HepG2 (cell line): ENCODE measurements around the gene AURKA. TPM values are rescaled to one million over a fixed set of nuclear protein-coding genes. Genes with fewer than 3 reads are reported as not detected.

Source experiments
- HCFC1 ChIP-seq: fragments of 150-350 bp; IDR thresholded peaks from 2 replicates; pipeline ENCODE4 v1.6.1; 2014; ENCODE audit warnings: low read depth, low read length
- JDP2 ChIP-seq: sonication (generic); formaldehyde crosslinking; IDR thresholded peaks from 2 replicates; pipeline ENCODE4 v1.8.1; 2022; ENCODE audit warnings: missing genetic modification reagents, borderline replicate concordance
- MXI1 ChIP-seq: IDR thresholded peaks from 3 replicates; pipeline ENCODE4 v1.6.1; 2012; ENCODE audit warnings: low read depth, low read length, inconsistent platforms, borderline replicate concordance
- NFKB2 ChIP-seq: sonication (generic); formaldehyde crosslinking; IDR thresholded peaks from 2 replicates; pipeline ENCODE4 v1.4.0; 2020; ENCODE audit warnings: missing genetic modification reagents, borderline replicate concordance
- UBTF ChIP-seq: sonication (generic); formaldehyde crosslinking; IDR thresholded peaks from 2 replicates; pipeline ENCODE4 v1.4.0; 2020; ENCODE audit warnings: mild to moderate bottlenecking, missing genetic modification reagents
- ZBTB10 ChIP-seq: sonication (generic); formaldehyde crosslinking; IDR thresholded peaks from 2 replicates; pipeline ENCODE4 v1.4.0; 2020; ENCODE audit warnings: missing genetic modification reagents, borderline replicate concordance
- ZNF224 ChIP-seq: sonication (generic); formaldehyde crosslinking; IDR thresholded peaks from 2 replicates; pipeline ENCODE4 v1.5.0; 2020; ENCODE audit warnings: mild to moderate bottlenecking, missing genetic modification reagents
- ZNF350 ChIP-seq: sonication (generic); formaldehyde crosslinking; IDR thresholded peaks from 2 replicates; pipeline ENCODE4 v1.4.0; 2020; ENCODE audit warnings: mild to moderate bottlenecking, low read depth, missing genetic modification reagents, borderline replicate concordance
- ZNF431 ChIP-seq: sonication (generic); formaldehyde crosslinking; IDR thresholded peaks from 2 replicates; pipeline ENCODE4 v1.9.0; 2022; ENCODE audit warnings: missing genetic modification reagents, low read depth, mild to moderate bottlenecking, borderline replicate concordance
- ZNF598 ChIP-seq: sonication (generic); formaldehyde crosslinking; IDR thresholded peaks from 2 replicates; pipeline ENCODE4 v1.5.1; 2020; ENCODE audit warnings: mild to moderate bottlenecking, missing genetic modification reagents, borderline replicate concordance
- ZNF614 ChIP-seq: IDR thresholded peaks from 2 replicates; pipeline ENCODE4 v1.6.1; 2018; ENCODE audit warnings: missing biosample characterization, missing genetic modification reagents, inconsistent platforms, borderline replicate concordance
- ZNF691 ChIP-seq: sonication (generic); formaldehyde crosslinking; IDR thresholded peaks from 2 replicates; pipeline ENCODE4 v1.4.0; 2020; ENCODE audit warnings: missing genetic modification reagents, low read depth, mild to moderate bottlenecking, borderline replicate concordance
- polyA plus RNA-seq, 8 experiments: library from polyadenylated mRNA; depleted of rRNA in 3 of 8; stranded (reverse) in 7 of 8; unstranded in 1 of 8; fragments of >200 nt; fragmentation: Illumina TruSeq in 4 of 8; extraction: Trizol in 4 of 8; gene quantifications; 2 replicates each; pipeline versions ENCODE4 v1.2.1 to v1.2.3, GENCODE V29; 2011 to 2016; ENCODE audit warnings: low read depth in 4 of 8, missing spikeins in 1 of 8, mixed read lengths in 1 of 8; ENCODE audit not compliant: insufficient read depth in 1 of 8
- total RNA-seq, 5 experiments: library from RNA; depleted of rRNA; stranded (reverse); fragments of >200 nt; fragmentation: Illumina TruSeq; extraction: Trizol; gene quantifications; 2 replicates each; pipeline ENCODE4 v1.2.3, GENCODE V29; 2016; ENCODE audit warnings: low read depth in 1 of 5
- TF ChIP-seq, protein P1 (sequence below): sonication (generic); formaldehyde crosslinking; conservative IDR thresholded peaks from 2 replicates; pipeline ENCODE4 v1.4.0; 2020; ENCODE audit warnings: missing genetic modification reagents
- TF ChIP-seq, protein P2 (sequence below): sonication (generic); formaldehyde crosslinking; IDR thresholded peaks from 2 replicates; pipeline ENCODE4 v1.4.0; 2020; ENCODE audit warnings: missing genetic modification reagents
- TF ChIP-seq, protein P3 (sequence below): IDR thresholded peaks from 2 replicates; pipeline ENCODE4 v1.6.1; 2016

Gene AURKA
- total and polyA plus RNA-seq, 2 of the 13 experiments (the other 11 are each of a cell fraction or from before 2014, with no cell fraction given) = 96.4 to 224 TPM

DNA sequence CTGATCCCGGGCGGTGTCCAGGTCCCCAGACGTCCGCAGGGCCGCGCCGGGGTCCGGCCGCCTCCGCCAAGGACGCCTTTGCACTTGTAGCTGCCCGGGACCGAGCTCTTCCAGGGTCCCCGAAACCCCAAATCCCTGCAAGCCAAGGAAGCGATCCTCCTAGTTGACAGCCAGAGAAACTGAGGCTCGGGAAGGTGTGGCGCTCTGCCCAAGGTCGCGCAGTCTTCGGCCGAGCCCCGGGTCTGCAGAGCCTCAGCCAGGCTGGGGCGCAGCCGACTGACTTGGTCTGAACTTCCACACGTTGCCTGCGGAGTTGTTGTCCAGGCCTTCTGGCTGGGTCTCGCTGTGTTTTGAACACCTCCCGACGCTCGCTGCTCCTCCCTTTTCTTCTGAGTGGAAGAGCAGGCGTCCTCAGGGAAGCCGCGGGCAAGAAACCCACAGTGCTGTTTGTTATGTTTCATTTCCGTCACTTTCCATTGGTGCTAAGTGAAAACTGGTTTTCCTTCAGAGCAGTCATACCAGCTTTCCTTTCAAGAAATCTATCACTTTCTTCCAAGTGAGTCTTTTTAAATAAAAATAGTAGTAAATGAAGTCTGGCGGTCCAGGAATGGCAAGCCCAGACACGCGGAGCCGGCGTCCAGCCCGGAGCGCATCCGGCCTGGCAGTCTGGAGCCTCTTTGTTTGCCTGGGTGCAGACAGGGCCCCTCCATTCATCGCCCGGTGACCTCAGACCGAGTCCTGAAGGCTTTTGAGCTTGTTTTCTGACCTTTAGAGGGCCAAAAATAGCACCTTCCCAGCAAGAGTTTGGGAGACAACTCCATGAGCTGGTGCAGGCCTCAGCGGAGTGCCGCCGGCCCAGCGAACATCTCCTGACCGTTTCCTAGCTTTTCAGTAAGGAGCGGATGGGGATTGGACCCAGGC lies 32.5 kb downstream of the AURKA start (continued):
- no peak for TF ChIP-seq JDP2
- TF ChIP-seq ZNF691 (CRISPR knock-in tag) = peak; percentile 18; the same call in 1 of the 2 replicates
- peak; percentile 42; the same call in 1 of the 2 replicates for TF ChIP-seq ZNF431
- peak; percentile 72 for TF ChIP-seq ZBTB10 (CRISPR knock-in tag)
- TF ChIP-seq UBTF = peak; percentile 68; the same call in 1 of the 2 replicates
- TF ChIP-seq, protein P1, sequence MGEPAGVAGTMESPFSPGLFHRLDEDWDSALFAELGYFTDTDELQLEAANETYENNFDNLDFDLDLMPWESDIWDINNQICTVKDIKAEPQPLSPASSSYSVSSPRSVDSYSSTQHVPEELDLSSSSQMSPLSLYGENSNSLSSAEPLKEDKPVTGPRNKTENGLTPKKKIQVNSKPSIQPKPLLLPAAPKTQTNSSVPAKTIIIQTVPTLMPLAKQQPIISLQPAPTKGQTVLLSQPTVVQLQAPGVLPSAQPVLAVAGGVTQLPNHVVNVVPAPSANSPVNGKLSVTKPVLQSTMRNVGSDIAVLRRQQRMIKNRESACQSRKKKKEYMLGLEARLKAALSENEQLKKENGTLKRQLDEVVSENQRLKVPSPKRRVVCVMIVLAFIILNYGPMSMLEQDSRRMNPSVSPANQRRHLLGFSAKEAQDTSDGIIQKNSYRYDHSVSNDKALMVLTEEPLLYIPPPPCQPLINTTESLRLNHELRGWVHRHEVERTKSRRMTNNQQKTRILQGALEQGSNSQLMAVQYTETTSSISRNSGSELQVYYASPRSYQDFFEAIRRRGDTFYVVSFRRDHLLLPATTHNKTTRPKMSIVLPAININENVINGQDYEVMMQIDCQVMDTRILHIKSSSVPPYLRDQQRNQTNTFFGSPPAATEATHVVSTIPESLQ (CRISPR knock-in tag) = 0 out of 2 replicates have a peak, but pooled peaks have one; percentile 10
- peak; percentile 79; the same call in 1 of the 2 replicates for TF ChIP-seq ZNF598 (CRISPR knock-in tag)
- 0 out of 2 replicates have a peak, but pooled peaks have one; percentile 12 for TF ChIP-seq ZNF614 (CRISPR knock-in tag)
- TF ChIP-seq HCFC1 = 0 out of 2 replicates have a peak, but pooled peaks have one; percentile 5
- peak; percentile 73; the same call in 1 of the 2 replicates for TF ChIP-seq NFKB2 (CRISPR knock-in tag)
- TF ChIP-seq, protein P2, sequence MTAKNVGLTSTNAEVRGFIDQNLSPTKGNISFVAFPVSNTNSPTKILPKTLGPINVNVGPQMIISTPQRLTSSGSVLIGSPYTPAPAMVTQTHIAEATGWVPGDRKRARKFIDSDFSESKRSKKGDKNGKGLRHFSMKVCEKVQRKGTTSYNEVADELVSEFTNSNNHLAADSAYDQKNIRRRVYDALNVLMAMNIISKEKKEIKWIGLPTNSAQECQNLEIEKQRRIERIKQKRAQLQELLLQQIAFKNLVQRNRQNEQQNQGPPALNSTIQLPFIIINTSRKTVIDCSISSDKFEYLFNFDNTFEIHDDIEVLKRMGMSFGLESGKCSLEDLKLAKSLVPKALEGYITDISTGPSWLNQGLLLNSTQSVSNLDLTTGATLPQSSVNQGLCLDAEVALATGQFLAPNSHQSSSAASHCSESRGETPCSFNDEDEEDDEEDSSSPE (CRISPR knock-in tag) = no peak
- peak; percentile 8; the same call in 1 of the 3 replicates for TF ChIP-seq MXI1
- peak; percentile 79; the same call in 1 of the 2 replicates for TF ChIP-seq ZNF350
- TF ChIP-seq ZNF224 (CRISPR knock-in tag) = no peak
- TF ChIP-seq, protein P3, sequence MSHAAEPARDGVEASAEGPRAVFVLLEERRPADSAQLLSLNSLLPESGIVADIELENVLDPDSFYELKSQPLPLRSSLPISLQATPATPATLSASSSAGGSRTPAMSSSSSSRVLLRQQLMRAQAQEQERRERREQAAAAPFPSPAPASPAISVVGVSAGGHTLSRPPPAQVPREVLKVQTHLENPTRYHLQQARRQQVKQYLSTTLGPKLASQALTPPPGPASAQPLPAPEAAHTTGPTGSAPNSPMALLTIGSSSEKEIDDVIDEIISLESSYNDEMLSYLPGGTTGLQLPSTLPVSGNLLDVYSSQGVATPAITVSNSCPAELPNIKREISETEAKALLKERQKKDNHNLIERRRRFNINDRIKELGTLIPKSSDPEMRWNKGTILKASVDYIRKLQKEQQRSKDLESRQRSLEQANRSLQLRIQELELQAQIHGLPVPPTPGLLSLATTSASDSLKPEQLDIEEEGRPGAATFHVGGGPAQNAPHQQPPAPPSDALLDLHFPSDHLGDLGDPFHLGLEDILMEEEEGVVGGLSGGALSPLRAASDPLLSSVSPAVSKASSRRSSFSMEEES (CRISPR knock-in tag) = peak; percentile 44; the same call in 1 of the 2 replicates
